Activated CD4-positive, CD25-positive, alpha-beta regulatory T cell treated with anti-CD3 and anti-CD28 coated beads, Interleukin-2, amount 50 U/mL, for 72 hours (primary cell): ENCODE measurements around the gene RIN3.
"Not testable (repeated sequence)": the region's sequence is repeated elsewhere in the genome, so short reads cannot be mapped to it uniquely, and the experiment has no call there.

ENCODE experiments used
- DNase-seq: peaks from one replicate; pipeline ENCODE4 v3.0.0; 2021

Gene RIN3

DNA sequence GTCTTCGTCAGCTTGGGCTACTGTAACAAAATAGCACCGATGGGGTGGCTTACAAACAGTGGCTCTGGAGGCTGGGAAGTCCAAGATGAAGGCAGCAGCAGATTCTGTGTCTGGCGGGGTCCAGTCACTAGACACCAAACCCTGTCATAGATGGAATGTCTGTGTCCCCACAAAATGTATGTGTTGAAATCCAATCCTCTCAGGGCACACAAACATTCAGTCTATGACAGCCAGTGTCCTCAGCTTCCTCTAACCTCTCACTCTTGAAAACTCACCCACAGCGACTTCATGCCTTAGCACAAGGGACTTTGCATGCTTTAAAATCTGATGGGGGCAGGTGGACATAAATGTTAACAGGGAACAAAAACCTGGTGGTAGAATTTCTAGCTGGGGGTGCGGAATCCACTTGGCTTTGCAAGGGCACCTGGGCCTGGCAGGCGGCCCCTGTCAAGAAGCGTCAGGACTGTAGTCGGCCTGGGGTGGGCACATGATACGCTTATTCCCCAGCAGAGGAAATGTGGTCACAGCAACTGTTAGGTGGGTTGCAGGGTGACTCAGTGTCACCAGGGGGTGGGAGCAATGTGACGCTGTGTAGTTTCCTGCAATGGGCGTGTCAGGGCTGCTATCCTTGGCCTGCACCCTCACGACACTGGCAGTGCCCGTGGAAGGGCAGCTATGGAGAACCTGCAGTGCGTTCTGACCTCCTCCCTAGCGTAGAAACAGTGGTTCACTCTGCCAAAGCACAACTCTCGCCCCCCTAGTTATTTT, 17.7 kb downstream of the RIN3 start:
- DNase-seq = no peak

DNA sequence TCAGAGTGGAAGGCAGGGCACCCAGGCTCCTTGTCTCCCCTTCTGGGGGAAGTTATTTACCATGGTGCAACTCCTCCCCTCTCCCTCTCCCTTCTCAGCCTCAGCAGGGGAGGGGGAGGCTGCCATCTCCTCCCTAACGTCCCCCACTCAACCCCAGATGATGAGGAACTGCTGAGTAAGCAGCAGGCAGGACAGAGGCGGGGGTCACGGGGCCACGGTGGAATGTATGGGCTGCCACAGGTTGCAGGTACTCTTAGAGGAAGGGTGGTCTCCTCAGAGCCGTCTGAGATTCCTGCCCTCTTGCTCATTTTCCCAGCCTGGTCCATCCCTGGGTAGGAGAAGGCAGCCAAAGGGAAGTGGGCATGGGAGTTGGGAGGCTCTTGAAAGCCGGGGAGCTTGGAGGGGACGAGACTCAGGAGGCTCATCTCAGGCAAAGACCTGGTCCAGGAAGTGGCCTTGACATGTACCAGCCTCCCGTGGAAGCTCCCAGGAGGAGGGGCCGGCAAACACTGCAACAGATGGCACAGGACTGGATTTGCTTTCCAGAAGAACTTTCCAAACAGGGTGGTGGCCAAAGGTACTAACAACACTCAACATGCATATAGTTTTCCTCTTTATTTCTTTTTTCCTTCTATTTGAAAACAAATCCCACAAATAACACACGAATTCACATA, 19.0 kb downstream of the RIN3 start:
- DNase-seq = no peak

- DNase-seq = no peak
Observed at GRCh38 chr14:92534932-92535643, 21.5 kb downstream of the RIN3 start.

GRCh38 chr14:92536231-92536630, 22.6 kb downstream of the RIN3 start:
- not testable (repeated sequence) for DNase-seq

DNA sequence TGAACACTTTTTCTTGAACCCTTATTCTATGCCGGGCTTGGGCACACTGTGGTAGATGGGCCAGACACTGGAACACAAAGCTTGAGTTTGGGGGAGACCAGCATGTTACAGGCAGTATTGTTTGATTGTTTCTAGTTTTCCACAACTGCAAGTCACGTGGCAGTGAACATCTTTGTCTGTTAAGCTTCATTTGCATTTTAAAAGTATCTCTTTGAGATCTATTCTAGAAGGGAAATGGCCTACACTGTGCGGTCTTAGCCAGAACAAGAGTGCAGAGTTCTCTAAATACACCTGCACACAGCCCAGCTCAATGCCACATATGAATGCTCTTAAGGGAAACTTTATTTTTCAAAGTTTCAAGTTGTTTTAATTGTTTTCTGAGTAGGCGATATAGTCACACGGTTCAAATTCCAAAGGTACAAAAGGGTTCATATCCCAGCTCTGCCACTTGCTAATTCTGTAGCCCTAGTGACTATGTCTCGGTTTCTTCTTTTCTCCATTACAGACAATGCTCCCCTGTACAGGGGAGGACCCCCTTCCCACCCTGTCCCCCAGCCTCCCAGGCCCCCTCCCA, 24.9 kb downstream of the RIN3 start:
- DNase-seq = no peak

GRCh38 chr14:92539419-92539818, 25.8 kb downstream of the RIN3 start:
- DNase-seq = no peak

GRCh38 chr14:92539875-92540274, 26.3 kb downstream of the RIN3 start:
- no peak for DNase-seq

GRCh38 chr14:92540472-92541048, 27.0 kb downstream of the RIN3 start:
- no peak for DNase-seq

DNA sequence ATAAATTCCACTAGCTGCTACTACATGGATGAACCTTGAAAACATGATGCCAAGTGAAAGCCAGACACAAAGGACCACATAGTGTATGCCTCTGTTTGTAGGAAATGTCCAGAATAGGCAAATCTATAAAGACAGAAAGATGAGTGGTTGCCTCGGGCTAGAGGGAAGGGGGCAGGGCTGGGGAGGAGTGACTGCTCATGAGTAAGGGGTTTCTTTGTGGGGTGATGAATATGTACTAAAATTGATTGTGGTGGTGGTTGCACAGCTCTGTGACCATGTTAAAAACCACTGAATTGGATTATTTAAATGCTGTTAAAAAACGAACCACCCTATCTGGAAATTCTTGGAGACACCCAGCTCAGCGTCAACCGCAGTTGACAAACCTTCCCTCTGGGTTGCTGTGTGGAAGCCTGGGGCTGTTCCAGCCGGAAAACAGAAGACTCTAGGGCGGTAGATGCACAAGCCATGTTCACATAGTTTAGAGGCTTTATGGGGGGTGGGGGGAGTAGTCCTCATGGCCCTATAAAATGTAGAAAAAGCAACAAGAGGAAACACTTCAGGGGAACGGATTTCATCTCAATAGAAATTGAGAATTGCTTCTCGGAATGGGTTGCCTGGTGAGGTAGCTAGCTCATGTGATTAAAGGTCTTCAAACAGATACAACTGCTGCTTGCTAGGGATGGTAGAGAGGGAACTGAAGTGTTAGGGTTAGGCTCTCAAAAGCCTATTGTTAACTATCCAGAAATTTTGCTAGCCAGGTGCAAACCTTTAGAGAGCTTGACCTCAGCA, 29.4 kb downstream of the RIN3 start:
- DNase-seq = no peak

DNA sequence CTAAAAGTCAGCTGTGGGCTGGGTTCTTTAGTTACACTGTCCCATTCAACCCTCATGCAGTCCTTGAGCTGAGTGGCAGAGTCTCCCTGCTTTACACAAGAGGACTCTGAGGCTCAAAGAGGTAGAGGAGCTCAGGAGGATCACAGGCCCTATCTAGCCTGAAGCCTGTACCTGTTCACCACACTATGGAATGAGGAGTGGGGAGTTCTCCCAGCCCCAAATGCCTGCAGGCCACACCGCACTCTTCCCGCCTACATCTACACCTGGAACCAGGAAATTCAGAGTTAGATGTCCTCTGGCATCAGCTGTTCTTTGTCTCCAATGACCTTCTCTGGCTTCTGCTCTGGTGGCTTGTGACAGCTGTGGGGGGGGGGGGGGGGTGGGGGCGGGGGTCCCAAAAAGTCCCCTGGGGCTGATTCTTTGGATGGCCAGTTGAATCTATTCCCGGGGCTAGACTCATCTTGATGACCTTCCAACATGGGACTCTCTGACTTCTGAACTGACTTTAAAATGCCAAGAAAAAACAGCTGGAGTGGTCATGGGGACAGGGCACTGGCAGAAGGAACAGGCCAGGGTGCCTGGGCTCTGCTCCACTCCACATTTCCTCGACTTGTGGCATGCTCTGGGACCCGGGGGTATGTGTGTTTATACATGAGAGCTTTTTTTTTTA, 30.6 kb downstream of the RIN3 start:
- no peak for DNase-seq

- DNase-seq = no peak
Observed at GRCh38 chr14:92546347-92547053, 32.9 kb downstream of the RIN3 start.

DNA sequence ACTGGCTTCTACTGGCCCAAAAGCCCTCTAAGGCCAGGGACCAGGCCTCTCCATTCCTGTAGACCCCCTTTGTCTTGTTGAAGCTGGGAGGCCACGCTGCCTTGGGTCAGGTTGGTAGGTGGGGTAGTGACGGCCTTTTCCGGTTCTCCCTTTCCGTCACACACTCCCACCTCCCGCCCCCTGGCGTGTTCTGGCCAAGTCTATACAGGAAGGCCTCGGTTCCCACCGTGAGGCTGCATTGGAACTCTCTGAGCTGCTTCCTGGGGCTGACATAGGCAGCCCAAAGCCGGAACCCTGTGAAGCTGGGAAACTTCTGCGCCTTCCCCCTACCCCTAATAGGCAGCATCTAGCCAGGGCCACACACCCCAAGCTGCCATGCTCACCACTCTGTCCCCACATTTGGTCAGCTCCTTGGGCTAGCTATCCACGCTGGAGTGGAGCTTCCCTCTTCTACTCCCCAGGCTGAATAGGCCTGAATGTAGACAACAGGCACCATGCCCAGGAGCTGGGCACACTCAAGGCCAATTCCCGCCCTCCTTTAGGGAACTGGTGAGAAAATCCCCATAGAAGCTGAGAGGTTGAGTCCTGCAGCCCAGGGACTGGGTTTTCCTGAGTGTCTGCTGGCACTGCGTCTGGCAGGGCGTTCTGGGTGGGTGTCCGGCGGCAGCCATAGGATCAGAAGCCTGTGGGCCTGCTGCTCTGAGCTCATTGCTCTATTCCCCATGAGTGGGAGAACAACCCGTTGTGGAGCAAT, 35.7 kb downstream of the RIN3 start:
- no peak for DNase-seq

DNA sequence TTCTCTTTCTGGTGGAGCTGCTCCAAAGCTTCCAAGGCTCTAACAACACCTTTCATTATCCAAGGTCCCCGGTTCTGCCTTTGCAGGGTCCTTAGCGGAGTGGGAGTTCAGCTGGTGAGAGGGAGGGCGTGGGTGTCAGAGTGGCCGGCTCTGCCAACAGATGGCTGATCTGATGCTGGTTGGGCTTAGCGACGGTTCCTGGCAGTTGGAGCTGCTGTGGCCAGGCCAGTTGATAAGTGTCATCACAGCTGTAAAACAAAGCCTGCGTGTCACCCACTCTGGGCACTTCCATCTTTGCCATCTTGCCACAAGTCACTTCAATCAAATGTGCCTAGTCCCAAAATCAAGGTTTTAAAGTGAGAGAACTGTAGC, 36.3 kb downstream of the RIN3 start:
- no peak for DNase-seq

DNA sequence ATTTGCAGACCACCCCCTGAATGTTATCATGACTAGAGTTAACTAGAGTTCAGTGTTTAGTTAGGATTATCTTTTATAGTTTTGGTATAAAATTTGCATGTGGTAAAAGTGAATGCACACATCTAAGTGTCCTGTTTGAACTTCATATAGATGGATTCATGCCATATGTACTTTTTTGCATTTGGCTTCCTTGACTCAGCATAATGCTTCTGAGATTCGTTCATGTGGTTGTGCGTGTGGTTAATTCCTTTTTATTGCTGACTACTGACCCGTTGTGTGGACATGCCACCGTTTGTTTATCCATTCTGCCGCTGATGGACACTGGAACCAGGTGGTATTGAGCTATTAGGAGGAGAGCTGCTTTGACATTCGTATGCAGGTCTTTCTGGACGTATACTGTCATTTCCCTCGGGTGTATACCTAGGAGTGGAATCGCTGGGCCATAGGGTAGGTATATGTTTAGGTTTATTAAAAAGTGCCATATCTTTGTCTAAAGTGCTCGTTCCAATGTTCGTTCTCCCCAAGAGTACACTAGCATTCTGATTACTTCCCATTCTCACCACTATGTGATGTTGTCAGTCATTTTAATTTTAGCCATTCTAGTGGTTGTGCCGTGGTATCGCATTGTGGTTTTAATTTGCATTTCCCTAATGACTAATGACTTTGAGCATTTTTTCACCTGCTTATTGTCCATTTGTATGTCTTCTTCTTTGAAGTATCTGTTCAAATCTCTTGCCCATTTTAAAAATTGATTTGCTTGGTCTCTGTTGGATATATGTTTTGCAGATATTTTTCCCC, 37.7 kb downstream of the RIN3 start:
- DNase-seq = no peak

- DNase-seq = no peak
Observed at GRCh38 chr14:92552066-92552465, 38.5 kb downstream of the RIN3 start.

- no peak for DNase-seq
Observed at GRCh38 chr14:92553438-92553837, 39.9 kb downstream of the RIN3 start.

DNA sequence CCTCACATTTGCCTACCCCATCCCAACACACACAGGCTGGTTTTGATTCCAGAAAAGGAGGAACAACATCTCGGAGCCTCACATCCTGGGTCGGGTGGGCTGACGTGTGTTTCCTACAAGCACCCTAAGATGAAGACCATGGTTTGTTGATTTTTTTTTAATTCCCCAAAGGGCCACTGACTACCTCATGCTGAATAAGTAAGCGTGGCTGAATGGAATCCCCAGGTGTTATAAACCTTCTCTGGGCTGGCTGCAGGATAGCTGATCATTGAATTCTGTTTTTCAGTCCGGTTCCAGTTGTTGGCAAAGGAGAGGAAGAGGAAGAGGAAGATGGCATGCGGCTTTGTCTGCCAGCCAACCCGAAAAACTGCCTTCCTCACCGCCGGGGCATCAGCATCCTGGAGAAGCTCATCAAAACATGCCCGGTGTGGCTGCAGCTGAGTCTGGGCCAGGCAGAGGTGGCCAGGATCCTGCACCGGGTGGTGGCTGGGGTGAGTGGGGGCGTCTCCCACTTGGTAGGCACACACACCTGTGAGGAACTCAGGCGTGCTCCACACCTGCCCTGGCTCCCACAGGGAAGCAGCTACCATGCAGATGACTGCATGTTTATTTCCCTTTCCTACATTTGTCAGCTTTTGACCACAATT, 42.0 kb downstream of the RIN3 start:
- DNase-seq = no peak

- DNase-seq = no peak
Observed at GRCh38 chr14:92556255-92556741, 42.7 kb downstream of the RIN3 start.
